PFSK-1 (cell line): ENCODE results near the gene TMEM181.

Source experiments
- FOXP2 ChIP-seq: optimal IDR thresholded peaks from 2 replicates; pipeline ENCODE3; 2011; ENCODE audit warnings: borderline replicate concordance, control low read depth, inconsistent platforms; ENCODE audit not compliant: insufficient read depth; ENCODE audit errors: extremely low read length, extremely low read depth
- POLR2AphosphoS5 ChIP-seq: IDR thresholded peaks from 2 replicates; pipeline ENCODE4 v1.6.1; 2012; ENCODE audit warnings: low read depth, mild to moderate bottlenecking, control low read depth, low read length, moderate library complexity
- SIN3A ChIP-seq: IDR thresholded peaks from 2 replicates; pipeline ENCODE4 v1.6.1; 2012; ENCODE audit warnings: mild to moderate bottlenecking, low read length, moderate library complexity, borderline replicate concordance; ENCODE audit not compliant: insufficient read depth
- TAF1 ChIP-seq: IDR thresholded peaks from 2 replicates; pipeline ENCODE4 v1.6.1; 2012; ENCODE audit warnings: low read length, control low read depth, borderline replicate concordance; ENCODE audit not compliant: insufficient read depth
- TF ChIP-seq, protein P1 (sequence below), 2 experiments: IDR thresholded peaks; 2 replicates each; pipeline versions ENCODE4 v1.6.1 to v1.8.0; 2011 to 2012; ENCODE audit warnings: low read depth in 2 of 2, low read length in 2 of 2, control low read depth in 1 of 2, inconsistent platforms in 1 of 2, mild to moderate bottlenecking in 1 of 2, moderate library complexity in 1 of 2; ENCODE audit not compliant: insufficient read depth in 1 of 2

TMEM181 gene

DNA sequence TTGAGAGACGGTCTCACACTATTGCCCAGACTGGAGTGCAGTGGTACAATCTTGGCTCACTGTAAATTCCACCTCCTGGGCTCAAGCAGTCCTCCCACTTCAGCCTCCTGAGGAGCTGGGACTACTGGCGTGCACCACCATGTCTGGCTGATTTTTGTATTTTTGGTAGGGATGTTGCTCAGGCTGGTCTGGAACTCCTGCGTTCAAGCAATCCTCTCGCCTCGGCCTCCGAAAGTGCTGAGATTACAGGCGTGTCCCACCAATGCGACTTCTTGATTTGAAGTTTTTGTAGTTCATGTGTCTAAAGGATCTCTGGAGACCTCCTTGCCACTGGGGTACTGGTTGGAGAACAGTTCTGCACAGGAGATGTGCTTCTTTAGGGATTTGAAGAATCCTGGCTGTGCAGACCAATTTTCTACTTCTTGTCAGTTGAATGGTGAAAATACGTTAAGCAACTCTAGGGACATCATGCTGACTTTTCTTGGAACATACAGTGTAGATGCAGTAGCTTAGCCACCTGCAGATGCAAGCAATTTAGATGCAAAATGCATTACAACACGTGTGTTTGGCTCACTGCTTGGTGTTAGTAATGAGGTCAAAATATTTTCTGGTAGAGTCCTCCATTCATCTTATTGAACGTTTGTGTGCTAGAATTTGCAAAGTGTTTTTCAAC lies 118.2 kb downstream of the TMEM181 start:
- TF ChIP-seq SIN3A, result no peak
- no peak for TF ChIP-seq TAF1
- TF ChIP-seq FOXP2, result no peak
- TF ChIP-seq, protein P1, sequence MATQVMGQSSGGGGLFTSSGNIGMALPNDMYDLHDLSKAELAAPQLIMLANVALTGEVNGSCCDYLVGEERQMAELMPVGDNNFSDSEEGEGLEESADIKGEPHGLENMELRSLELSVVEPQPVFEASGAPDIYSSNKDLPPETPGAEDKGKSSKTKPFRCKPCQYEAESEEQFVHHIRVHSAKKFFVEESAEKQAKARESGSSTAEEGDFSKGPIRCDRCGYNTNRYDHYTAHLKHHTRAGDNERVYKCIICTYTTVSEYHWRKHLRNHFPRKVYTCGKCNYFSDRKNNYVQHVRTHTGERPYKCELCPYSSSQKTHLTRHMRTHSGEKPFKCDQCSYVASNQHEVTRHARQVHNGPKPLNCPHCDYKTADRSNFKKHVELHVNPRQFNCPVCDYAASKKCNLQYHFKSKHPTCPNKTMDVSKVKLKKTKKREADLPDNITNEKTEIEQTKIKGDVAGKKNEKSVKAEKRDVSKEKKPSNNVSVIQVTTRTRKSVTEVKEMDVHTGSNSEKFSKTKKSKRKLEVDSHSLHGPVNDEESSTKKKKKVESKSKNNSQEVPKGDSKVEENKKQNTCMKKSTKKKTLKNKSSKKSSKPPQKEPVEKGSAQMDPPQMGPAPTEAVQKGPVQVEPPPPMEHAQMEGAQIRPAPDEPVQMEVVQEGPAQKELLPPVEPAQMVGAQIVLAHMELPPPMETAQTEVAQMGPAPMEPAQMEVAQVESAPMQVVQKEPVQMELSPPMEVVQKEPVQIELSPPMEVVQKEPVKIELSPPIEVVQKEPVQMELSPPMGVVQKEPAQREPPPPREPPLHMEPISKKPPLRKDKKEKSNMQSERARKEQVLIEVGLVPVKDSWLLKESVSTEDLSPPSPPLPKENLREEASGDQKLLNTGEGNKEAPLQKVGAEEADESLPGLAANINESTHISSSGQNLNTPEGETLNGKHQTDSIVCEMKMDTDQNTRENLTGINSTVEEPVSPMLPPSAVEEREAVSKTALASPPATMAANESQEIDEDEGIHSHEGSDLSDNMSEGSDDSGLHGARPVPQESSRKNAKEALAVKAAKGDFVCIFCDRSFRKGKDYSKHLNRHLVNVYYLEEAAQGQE (IDR thresholded peaks at IDR 0.05; ENCODE audit: insufficient read depth in 1 of 2, low read depth in 2 of 2, low read length in 2 of 2), result no peak
- TF ChIP-seq POLR2AphosphoS5, result no peak

DNA sequence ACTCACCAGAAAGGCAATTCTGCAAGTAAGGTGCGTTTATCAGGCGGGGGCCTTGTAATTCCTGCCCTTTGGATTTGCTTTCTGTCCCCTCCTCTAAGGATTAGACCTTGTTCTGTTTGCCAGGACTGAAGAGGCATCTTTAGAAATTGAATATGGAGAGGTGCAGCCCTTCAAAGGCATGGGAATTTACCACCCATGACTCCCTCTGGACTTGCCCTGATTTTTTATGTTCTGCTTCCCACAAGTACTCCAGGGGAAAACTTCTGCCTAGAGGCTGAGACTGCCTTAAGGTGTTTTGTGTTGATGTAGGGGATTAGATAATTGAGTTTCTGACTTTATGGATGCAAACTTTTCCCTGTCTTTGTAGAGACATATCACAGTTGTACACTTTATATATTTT lies 120.1 kb downstream of the TMEM181 start:
- TF ChIP-seq POLR2AphosphoS5, result no peak
- no peak for TF ChIP-seq SIN3A
- TF ChIP-seq TAF1, result no peak
- no peak for TF ChIP-seq FOXP2
- TF ChIP-seq, protein P1 (IDR thresholded peaks at IDR 0.05; ENCODE audit: insufficient read depth in 1 of 2, low read depth in 2 of 2, low read length in 2 of 2), result no peak

DNA sequence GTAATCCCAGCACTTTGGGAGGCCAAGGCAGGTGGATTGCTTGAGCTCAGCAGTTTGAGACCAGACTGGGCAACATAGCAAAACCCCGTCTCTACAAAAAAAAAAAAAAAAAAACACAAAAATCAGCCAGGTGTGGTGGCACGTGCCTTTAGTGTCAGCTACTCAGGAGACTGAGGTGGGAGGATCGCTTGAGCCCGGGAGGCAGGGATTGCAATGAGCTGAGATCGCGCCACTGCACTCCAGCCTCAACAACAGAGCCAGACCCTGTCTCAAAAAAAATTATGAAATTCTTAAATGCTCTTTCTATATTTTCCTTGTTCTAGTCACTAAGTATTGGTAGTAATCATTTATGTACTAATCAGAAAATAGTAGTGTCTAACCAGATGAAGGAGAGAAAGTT lies 120.6 kb downstream of the TMEM181 start:
- no peak for TF ChIP-seq FOXP2
- TF ChIP-seq SIN3A, result no peak
- no peak for TF ChIP-seq TAF1
- no peak for TF ChIP-seq POLR2AphosphoS5
- TF ChIP-seq, protein P1 (IDR thresholded peaks at IDR 0.05; ENCODE audit: insufficient read depth in 1 of 2, low read depth in 2 of 2, low read length in 2 of 2), result no peak

DNA sequence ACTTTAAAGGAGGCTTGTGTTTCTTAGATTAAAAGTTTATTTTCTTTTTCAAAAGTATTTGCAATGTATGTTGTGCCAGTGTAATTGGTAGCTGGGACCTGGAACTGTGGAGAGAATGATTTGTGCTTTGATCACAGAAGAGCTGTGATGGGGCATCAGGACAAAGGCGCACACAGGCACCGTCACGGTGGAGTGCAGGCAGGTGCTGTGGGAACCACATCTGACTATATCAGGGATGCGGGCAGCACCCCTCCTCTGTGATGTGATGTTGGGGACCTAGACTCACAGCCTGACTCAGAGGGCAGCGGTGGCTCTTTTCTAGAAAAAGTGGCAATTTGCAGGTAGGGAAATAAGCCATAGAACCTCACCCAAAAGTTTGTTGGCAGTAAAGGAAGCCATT lies 124.4 kb downstream of the TMEM181 start:
- TF ChIP-seq FOXP2 (no peak), POLR2AphosphoS5 (no peak), TAF1 (no peak), SIN3A (no peak)
- TF ChIP-seq, protein P1 (IDR thresholded peaks at IDR 0.05; ENCODE audit: insufficient read depth in 1 of 2, low read depth in 2 of 2, low read length in 2 of 2), result no peak

DNA sequence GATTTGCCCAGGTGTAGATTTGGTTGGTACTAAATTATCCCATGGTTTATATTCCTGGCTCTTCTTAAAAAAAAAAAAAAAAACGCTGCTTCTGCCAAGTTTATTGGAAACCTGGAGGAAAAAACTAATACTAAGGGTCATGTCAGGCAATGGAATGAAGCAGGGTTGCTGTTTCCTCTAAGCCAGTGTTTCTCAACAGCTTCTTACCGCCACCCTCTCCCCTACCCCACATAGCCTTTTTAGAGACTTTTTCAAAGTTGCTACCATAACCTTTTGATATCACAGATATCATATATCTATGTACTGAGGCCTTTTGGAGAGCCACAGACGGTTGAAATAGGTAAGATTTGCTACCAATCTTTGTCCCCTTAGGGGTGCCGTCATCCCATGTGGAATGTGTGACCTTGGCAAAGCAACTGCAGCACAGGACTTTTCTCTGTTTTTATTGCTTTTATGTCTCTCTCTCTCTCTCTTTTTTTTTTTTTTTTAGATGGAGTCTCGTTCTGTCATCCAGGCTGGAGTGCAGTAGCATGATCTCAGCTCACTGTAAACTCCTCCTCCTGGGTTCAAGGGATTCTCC lies 124.9 kb downstream of the TMEM181 start:
- TF ChIP-seq SIN3A (no peak), TAF1 (no peak), FOXP2 (no peak), POLR2AphosphoS5 (no peak)
- TF ChIP-seq, protein P1 (IDR thresholded peaks at IDR 0.05; ENCODE audit: insufficient read depth in 1 of 2, low read depth in 2 of 2, low read length in 2 of 2), result no peak
